Stomach smooth muscle (tissue), 2 donors: Measurements from ENCODE around the gene ZNRF1.
A peak's percentile ranks its signal among the peaks of the same experiment; 100 is the strongest.

Experiments used
- H3K27ac ChIP-seq: one replicate; pipeline ENCODE4 v1.7.0; 2013; ENCODE audit warnings: mild to moderate bottlenecking, low read length, inconsistent platforms
- H3K27me3 ChIP-seq, 2 donors: one replicate each; pipeline ENCODE4 v1.7.0; 2013; ENCODE audit warnings: low read length in 2 of 2; ENCODE audit not compliant: insufficient read depth in 2 of 2, control insufficient read depth in 1 of 2
- H3K36me3 ChIP-seq, 2 donors: one replicate each; pipeline ENCODE4 v1.7.0; 2013; ENCODE audit warnings: low read length in 2 of 2; ENCODE audit not compliant: control insufficient read depth in 2 of 2, insufficient read depth in 2 of 2
- H3K4me1 ChIP-seq: one replicate; pipeline ENCODE4 v1.7.0; 2013; ENCODE audit warnings: low read length; ENCODE audit not compliant: control insufficient read depth, insufficient read depth
- H3K4me3 ChIP-seq, 2 donors: one replicate each; pipeline ENCODE4 v1.7.0; 2013; ENCODE audit warnings: low read length in 2 of 2
- H3K9ac ChIP-seq, 2 donors: one replicate each; pipeline ENCODE4 v1.7.0; 2013; ENCODE audit warnings: low read length in 2 of 2, mild to moderate bottlenecking in 1 of 2
- H3K9me3 ChIP-seq, 2 donors: one replicate each; pipeline ENCODE4 v1.7.0; 2013; ENCODE audit warnings: low read length in 2 of 2; ENCODE audit not compliant: control insufficient read depth in 2 of 2
- donor health status: healthy.
- donor health status: Pancreatic carcinoma.

The ZNRF1 gene

GRCh38 chr16:75026892-75027391 is 28.1 kb downstream of the ZNRF1 start:
- Histone ChIP-seq H3K9ac (peak overlapping the region in 1 of 2 donors; percentile 15), H3K27me3 (no peaks in the 10 kb centered on the region), H3K4me1 (no peaks in the 10 kb centered on the region), H3K36me3 (no peaks in the 10 kb centered on the region), H3K9me3 (no peaks in the 10 kb centered on the region), H3K4me3 (no peak overlapping the region), H3K27ac (peak overlapping the region; percentile 64)

GRCh38 chr16:75027520-75028300 is 28.9 kb downstream of the ZNRF1 start:
- Histone ChIP-seq H3K4me3 (no peak overlapping the region), H3K27me3 (no peaks in the 10 kb centered on the region), H3K4me1 (no peaks in the 10 kb centered on the region), H3K9me3 (no peaks in the 10 kb centered on the region), H3K9ac (no peak overlapping the region), H3K27ac (no peak overlapping the region), H3K36me3 (no peaks in the 10 kb centered on the region)

- Histone ChIP-seq H3K27me3 (no peaks in the 10 kb centered on the region), H3K4me3 (no peak overlapping the region), H3K9ac (no peak overlapping the region), H3K4me1 (no peaks in the 10 kb centered on the region), H3K9me3 (no peaks in the 10 kb centered on the region), H3K36me3 (no peaks in the 10 kb centered on the region), H3K27ac (no peak overlapping the region)
These were observed 29.8 kb downstream of the ZNRF1 start for GRCh38 chr16:75028544-75029135.

- Histone ChIP-seq H3K36me3 (no peaks in the 10 kb centered on the region), H3K27me3 (no peaks in the 10 kb centered on the region), H3K4me3 (no peak overlapping the region), H3K9ac (no peak overlapping the region), H3K4me1 (no peaks in the 10 kb centered on the region), H3K27ac (no peak overlapping the region), H3K9me3 (no peaks in the 10 kb centered on the region)
These were observed 31.0 kb downstream of the ZNRF1 start for GRCh38 chr16:75029854-75030253.

- H3K27me3 ChIP-seq: no peaks in the 10 kb centered on the region
- H3K36me3 ChIP-seq: peaks cover 0 to 1% of the 10 kb centered on the region in 2 donors
- peaks cover 0 to 3% of the 10 kb centered on the region in 2 donors for H3K9me3 ChIP-seq
- no peak overlapping the region for H3K9ac ChIP-seq
- H3K4me3 ChIP-seq: no peak overlapping the region
- no peaks in the 10 kb centered on the region for H3K4me1 ChIP-seq
- H3K27ac ChIP-seq: no peak overlapping the region
These were observed 33.8 kb downstream of the ZNRF1 start for GRCh38 chr16:75032655-75033054.

GRCh38 chr16:75035410-75035968 is 36.7 kb downstream of the ZNRF1 start:
- H3K9ac ChIP-seq: no peak overlapping the region
- peaks cover 2 to 13% of the 10 kb centered on the region in 2 donors for H3K9me3 ChIP-seq
- no peaks in the 10 kb centered on the region for H3K4me1 ChIP-seq
- H3K4me3 ChIP-seq: no peak overlapping the region
- no peaks in the 10 kb centered on the region for H3K27me3 ChIP-seq
- no peak overlapping the region for H3K27ac ChIP-seq
- H3K36me3 ChIP-seq: peaks cover 0 to 7% of the 10 kb centered on the region in 2 donors

GRCh38 chr16:75038036-75038858 is 39.4 kb downstream of the ZNRF1 start:
- H3K4me3 ChIP-seq: peak overlapping the region in 1 of 2 donors; percentile 17
- H3K27ac ChIP-seq: no peak overlapping the region
- peaks cover 2 to 13% of the 10 kb centered on the region in 2 donors for H3K9me3 ChIP-seq
- peaks cover 0 to 7% of the 10 kb centered on the region in 2 donors for H3K36me3 ChIP-seq
- H3K9ac ChIP-seq: no peak overlapping the region
- H3K4me1 ChIP-seq: peaks cover 3% of the 10 kb centered on the region
- no peaks in the 10 kb centered on the region for H3K27me3 ChIP-seq

GRCh38 chr16:75039941-75040340 is 41.1 kb downstream of the ZNRF1 start:
- H3K9me3 ChIP-seq: peaks cover 2 to 13% of the 10 kb centered on the region in 2 donors
- peaks cover 0 to 7% of the 10 kb centered on the region in 2 donors for H3K36me3 ChIP-seq
- no peak overlapping the region for H3K4me3 ChIP-seq
- no peaks in the 10 kb centered on the region for H3K27me3 ChIP-seq
- peaks cover 11% of the 10 kb centered on the region for H3K4me1 ChIP-seq
- H3K9ac ChIP-seq: no peak overlapping the region
- H3K27ac ChIP-seq: no peak overlapping the region

GRCh38 chr16:75042426-75043174 is 43.8 kb downstream of the ZNRF1 start:
- Histone ChIP-seq H3K4me1 (peaks cover 19% of the 10 kb centered on the region), H3K27ac (peak overlapping the region; percentile 63), H3K27me3 (no peaks in the 10 kb centered on the region), H3K9me3 (peaks cover 2 to 11% of the 10 kb centered on the region in 2 donors), H3K36me3 (peaks cover 0 to 6% of the 10 kb centered on the region in 2 donors), H3K9ac (no peak overlapping the region), H3K4me3 (peak overlapping the region in 1 of 2 donors; percentile 16)
